Activated CD4-positive, alpha-beta T cell treated with anti-CD3 and anti-CD28 coated beads, Interleukin-2, amount 50 U/mL, for 4 hours (primary cell): ENCODE data around the gene ADAMTSL1.
"Not testable (repeated sequence)": the region's sequence is repeated elsewhere in the genome, so short reads cannot be mapped to it uniquely, and the experiment has no call there.

ENCODE experiments used
- DNase-seq, 2 experiments: peaks; one replicate each; pipeline ENCODE4 v3.0.0-alpha.2; 2020

ADAMTSL1 gene

GRCh38 chr9:18921366-18922075 lies 447.6 kb downstream of the ADAMTSL1 start:
- no peak for DNase-seq

GRCh38 chr9:18922161-18922885 lies 448.4 kb downstream of the ADAMTSL1 start:
- no peak for DNase-seq

- DNase-seq = no peak
Observed at GRCh38 chr9:18923167-18923566, 449.2 kb downstream of the ADAMTSL1 start.

GRCh38 chr9:18923671-18924430 lies 449.9 kb downstream of the ADAMTSL1 start:
- DNase-seq = no peak

GRCh38 chr9:18925880-18926279 lies 451.9 kb downstream of the ADAMTSL1 start:
- DNase-seq = no peak

- no peak for DNase-seq
Observed at GRCh38 chr9:18926513-18926912, 452.6 kb downstream of the ADAMTSL1 start.

GRCh38 chr9:18928711-18929110 lies 454.8 kb downstream of the ADAMTSL1 start:
- DNase-seq = no peak

GRCh38 chr9:18930611-18931010 lies 456.7 kb downstream of the ADAMTSL1 start:
- not testable (repeated sequence) for DNase-seq

- no peak for DNase-seq
Observed at GRCh38 chr9:18935541-18935940, 461.6 kb downstream of the ADAMTSL1 start.

GRCh38 chr9:18936094-18936871 lies 462.3 kb downstream of the ADAMTSL1 start:
- DNase-seq = no peak

- no peak for DNase-seq
Observed at GRCh38 chr9:18939943-18940342, 466.0 kb downstream of the ADAMTSL1 start.

GRCh38 chr9:18941060-18941740 lies 467.2 kb downstream of the ADAMTSL1 start:
- no peak for DNase-seq

GRCh38 chr9:18942801-18943200 lies 468.8 kb downstream of the ADAMTSL1 start:
- no peak for DNase-seq

- DNase-seq = no peak
Observed at GRCh38 chr9:18947892-18948339, 474.0 kb downstream of the ADAMTSL1 start.

- no peak for DNase-seq
Observed at GRCh38 chr9:18951936-18952335, 478.0 kb downstream of the ADAMTSL1 start.

- no peak for DNase-seq
Observed at GRCh38 chr9:18955626-18956025, 481.7 kb downstream of the ADAMTSL1 start.
